ENCODE results near the gene CXCL13.

DNA sequence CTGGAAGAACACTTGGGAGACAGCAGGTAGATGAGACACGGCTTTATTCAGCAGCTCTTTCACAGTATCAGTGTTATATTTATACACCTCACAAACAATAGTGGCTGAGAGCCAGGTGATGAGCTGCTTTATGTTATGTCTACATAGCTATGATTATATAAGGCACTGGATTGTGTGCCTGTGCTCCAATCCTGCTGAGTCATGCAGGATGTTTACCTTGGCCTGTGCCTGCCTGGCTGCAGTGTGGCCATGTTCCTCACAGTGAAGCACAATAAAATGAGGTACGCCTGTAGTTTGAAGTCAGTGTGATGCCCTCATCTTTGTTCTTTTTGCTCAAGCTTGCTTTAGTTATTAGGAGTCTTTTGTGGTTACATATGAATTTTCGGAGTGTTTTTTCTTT is 31.3 kb downstream of the CXCL13 start:
- TF ChIP-seq, protein P1, sequence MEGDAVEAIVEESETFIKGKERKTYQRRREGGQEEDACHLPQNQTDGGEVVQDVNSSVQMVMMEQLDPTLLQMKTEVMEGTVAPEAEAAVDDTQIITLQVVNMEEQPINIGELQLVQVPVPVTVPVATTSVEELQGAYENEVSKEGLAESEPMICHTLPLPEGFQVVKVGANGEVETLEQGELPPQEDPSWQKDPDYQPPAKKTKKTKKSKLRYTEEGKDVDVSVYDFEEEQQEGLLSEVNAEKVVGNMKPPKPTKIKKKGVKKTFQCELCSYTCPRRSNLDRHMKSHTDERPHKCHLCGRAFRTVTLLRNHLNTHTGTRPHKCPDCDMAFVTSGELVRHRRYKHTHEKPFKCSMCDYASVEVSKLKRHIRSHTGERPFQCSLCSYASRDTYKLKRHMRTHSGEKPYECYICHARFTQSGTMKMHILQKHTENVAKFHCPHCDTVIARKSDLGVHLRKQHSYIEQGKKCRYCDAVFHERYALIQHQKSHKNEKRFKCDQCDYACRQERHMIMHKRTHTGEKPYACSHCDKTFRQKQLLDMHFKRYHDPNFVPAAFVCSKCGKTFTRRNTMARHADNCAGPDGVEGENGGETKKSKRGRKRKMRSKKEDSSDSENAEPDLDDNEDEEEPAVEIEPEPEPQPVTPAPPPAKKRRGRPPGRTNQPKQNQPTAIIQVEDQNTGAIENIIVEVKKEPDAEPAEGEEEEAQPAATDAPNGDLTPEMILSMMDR (IDR thresholded peaks at IDR 0.05), result no peak
- no peak for TF ChIP-seq POLR2A (IDR thresholded peaks at IDR 0.05)
